ENCODE measurements around the gene PIGW.

The PIGW gene

DNA sequence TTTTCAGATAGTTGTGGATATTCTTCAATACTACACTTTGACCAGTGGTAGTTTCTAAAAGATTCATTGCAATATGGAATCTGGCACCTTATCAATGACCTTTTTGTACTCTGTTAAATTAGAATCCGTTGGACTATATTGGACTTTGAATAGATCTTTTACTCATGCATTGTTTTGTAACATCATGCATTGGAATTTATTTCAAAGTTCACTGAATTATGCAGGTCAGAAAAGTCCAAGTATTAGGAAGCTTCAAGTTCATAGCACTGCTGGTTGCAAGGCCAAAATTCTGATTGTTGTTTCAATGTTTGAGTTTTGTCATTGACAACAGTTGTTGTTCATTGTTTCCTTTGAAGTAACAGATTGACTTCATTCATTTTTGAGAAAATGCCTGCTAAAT is 49.0 kb downstream of the PIGW start:
- TF ChIP-seq, protein P1, sequence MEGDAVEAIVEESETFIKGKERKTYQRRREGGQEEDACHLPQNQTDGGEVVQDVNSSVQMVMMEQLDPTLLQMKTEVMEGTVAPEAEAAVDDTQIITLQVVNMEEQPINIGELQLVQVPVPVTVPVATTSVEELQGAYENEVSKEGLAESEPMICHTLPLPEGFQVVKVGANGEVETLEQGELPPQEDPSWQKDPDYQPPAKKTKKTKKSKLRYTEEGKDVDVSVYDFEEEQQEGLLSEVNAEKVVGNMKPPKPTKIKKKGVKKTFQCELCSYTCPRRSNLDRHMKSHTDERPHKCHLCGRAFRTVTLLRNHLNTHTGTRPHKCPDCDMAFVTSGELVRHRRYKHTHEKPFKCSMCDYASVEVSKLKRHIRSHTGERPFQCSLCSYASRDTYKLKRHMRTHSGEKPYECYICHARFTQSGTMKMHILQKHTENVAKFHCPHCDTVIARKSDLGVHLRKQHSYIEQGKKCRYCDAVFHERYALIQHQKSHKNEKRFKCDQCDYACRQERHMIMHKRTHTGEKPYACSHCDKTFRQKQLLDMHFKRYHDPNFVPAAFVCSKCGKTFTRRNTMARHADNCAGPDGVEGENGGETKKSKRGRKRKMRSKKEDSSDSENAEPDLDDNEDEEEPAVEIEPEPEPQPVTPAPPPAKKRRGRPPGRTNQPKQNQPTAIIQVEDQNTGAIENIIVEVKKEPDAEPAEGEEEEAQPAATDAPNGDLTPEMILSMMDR (conservative IDR thresholded peaks at IDR 0.05; ENCODE audit: control insufficient read depth, insufficient read depth, low read depth, low read length), result no peak

DNA sequence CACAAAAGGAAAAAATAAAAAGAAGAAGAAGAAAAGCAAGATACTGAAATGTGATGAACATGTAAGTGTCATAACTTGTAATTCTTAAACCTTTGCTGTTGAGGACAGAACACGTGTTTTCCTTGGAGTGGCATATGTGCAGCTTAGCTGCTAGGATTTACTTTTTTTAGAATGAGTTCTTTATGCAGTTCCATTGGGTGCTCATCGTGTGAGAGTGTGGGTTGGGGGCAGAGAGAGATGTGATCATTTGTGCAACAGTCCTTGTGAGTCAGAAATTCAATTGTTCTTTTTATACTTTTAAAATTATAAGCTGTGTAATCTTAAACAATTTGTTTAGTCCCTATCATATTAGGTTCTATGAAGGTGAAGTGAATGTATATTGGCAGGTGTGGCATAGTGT is 51.4 kb downstream of the PIGW start:
- no peak for DNase-seq (ENCODE audit: low read depth)
- TF ChIP-seq, protein P1 (conservative IDR thresholded peaks at IDR 0.05; ENCODE audit: control insufficient read depth, insufficient read depth, low read depth, low read length), result no peak

More for the DNA sequence above, 49.0 kb downstream of the PIGW start:
- H3K4me3 ChIP-seq (ENCODE audit: control insufficient read depth, low read depth, low read length), result no peak overlapping the region
- DNase-seq (ENCODE audit: low read depth), result no peak

More for the DNA sequence above, 51.4 kb downstream of the PIGW start:
- no peak overlapping the region for H3K4me3 ChIP-seq (ENCODE audit: control insufficient read depth, low read depth, low read length)

All from fibroblast of mammary gland (primary cell).